DOHH2 (cell line): Measurements from ENCODE around the gene COL25A1.

Experiments
- H3F3A ChIP-seq: fragments of 200-600 bp; sonication (generic), shearing (Covaris generic); 2 replicates; pipeline ENCODE4 v1.6.0; 2016; ENCODE audit warnings: antibody characterized with exemption, mild to moderate bottlenecking; ENCODE audit not compliant: control insufficient read depth, insufficient read depth
- H3K27ac ChIP-seq: fragments of 200-600 bp; sonication (generic); 2 replicates; pipeline ENCODE4 v1.5.1; 2014; ENCODE audit warnings: low read depth, mild to moderate bottlenecking, low read length, moderate library complexity
- H3K27me3 ChIP-seq: fragments of 200-600 bp; sonication (generic); 2 replicates; pipeline ENCODE4 v1.6.1; 2014; ENCODE audit warnings: mild to moderate bottlenecking, low read length, mixed read lengths; ENCODE audit not compliant: control insufficient read depth
- H3K36me3 ChIP-seq: fragments of 200-600 bp; sonication (generic); 2 replicates; pipeline ENCODE4 v1.6.1; 2014; ENCODE audit warnings: mild to moderate bottlenecking, low read length, moderate library complexity, mixed read lengths; ENCODE audit not compliant: control insufficient read depth
- H3K4me1 ChIP-seq: fragments of 200-600 bp; sonication (generic); 2 replicates; pipeline ENCODE4 v1.6.1; 2014; ENCODE audit warnings: mild to moderate bottlenecking, low read length, mixed read lengths; ENCODE audit not compliant: control insufficient read depth
- H3K4me2 ChIP-seq: fragments of 200-600 bp; sonication (generic); 2 replicates; pipeline ENCODE4 v1.6.0; 2014; ENCODE audit warnings: mild to moderate bottlenecking, low read length, moderate library complexity
- H3K4me3 ChIP-seq: fragments of 200-600 bp; sonication (generic); 2 replicates; pipeline ENCODE4 v1.5.1; 2014; ENCODE audit warnings: mild to moderate bottlenecking, low read length, mixed read lengths
- H3K79me2 ChIP-seq: fragments of 200-600 bp; sonication (generic); 2 replicates; pipeline ENCODE4 v1.6.1; 2014; ENCODE audit warnings: mild to moderate bottlenecking, low read length, mixed read lengths; ENCODE audit not compliant: control insufficient read depth
- H3K9me2 ChIP-seq: fragments of 200-600 bp; sonication (generic); replicated peaks from 2 replicates; pipeline ENCODE4 v1.6.1; 2014; ENCODE audit warnings: mild to moderate bottlenecking, low read length, mixed read lengths; ENCODE audit not compliant: control insufficient read depth
- H3K9me3 ChIP-seq: fragments of 200-600 bp; sonication (generic); 2 replicates; pipeline ENCODE4 v1.6.1; 2014; ENCODE audit warnings: antibody characterized with exemption, low read length, mixed read lengths; ENCODE audit not compliant: control insufficient read depth, insufficient read depth
- H4K20me1 ChIP-seq: fragments of 200-600 bp; sonication (generic); 2 replicates; pipeline ENCODE4 v1.6.0; 2014; ENCODE audit warnings: low read depth, mild to moderate bottlenecking, antibody characterized with exemption, low read length, moderate library complexity; ENCODE audit not compliant: control insufficient read depth, insufficient read depth
- EZH2phosphoT487 ChIP-seq: fragments of 200-600 bp; sonication (generic); IDR thresholded peaks from 2 replicates; pipeline ENCODE4 v1.6.1; 2017; ENCODE audit warnings: borderline replicate concordance, mild to moderate bottlenecking, antibody characterized with exemption, low read length, moderate library complexity, mixed read lengths
- TF ChIP-seq, protein P1 (sequence below): fragments of 200-600 bp; sonication (generic); IDR thresholded peaks from one replicate; pipeline ENCODE4 v1.5.1; 2014; ENCODE audit warnings: antibody characterized with exemption, mild to moderate bottlenecking, low read depth, low read length; ENCODE audit not compliant: poor library complexity, severe bottlenecking

Gene COL25A1

GRCh38 chr4:109157205-109157604 is 145.3 kb downstream of the COL25A1 start:
- H3K27me3 ChIP-seq, result no peaks in the 10 kb centered on the region; the same call in 1 of the 2 replicates
- no peaks in the 10 kb centered on the region for H4K20me1 ChIP-seq
- TF ChIP-seq EZH2phosphoT487, result no peak
- TF ChIP-seq, protein P1, sequence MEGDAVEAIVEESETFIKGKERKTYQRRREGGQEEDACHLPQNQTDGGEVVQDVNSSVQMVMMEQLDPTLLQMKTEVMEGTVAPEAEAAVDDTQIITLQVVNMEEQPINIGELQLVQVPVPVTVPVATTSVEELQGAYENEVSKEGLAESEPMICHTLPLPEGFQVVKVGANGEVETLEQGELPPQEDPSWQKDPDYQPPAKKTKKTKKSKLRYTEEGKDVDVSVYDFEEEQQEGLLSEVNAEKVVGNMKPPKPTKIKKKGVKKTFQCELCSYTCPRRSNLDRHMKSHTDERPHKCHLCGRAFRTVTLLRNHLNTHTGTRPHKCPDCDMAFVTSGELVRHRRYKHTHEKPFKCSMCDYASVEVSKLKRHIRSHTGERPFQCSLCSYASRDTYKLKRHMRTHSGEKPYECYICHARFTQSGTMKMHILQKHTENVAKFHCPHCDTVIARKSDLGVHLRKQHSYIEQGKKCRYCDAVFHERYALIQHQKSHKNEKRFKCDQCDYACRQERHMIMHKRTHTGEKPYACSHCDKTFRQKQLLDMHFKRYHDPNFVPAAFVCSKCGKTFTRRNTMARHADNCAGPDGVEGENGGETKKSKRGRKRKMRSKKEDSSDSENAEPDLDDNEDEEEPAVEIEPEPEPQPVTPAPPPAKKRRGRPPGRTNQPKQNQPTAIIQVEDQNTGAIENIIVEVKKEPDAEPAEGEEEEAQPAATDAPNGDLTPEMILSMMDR, result no peak
- no peaks in the 10 kb centered on the region for H3K36me3 ChIP-seq
- no peak overlapping the region for H3K27ac ChIP-seq
- no peaks in the 10 kb centered on the region for H3K9me2 ChIP-seq
- H3K9me3 ChIP-seq, result no peaks in the 10 kb centered on the region
- H3F3A ChIP-seq, result no peaks in the 10 kb centered on the region
- H3K4me2 ChIP-seq, result no peak overlapping the region
- H3K4me3 ChIP-seq, result no peak overlapping the region
- H3K4me1 ChIP-seq, result no peaks in the 10 kb centered on the region
- no peaks in the 10 kb centered on the region for H3K79me2 ChIP-seq

DNA sequence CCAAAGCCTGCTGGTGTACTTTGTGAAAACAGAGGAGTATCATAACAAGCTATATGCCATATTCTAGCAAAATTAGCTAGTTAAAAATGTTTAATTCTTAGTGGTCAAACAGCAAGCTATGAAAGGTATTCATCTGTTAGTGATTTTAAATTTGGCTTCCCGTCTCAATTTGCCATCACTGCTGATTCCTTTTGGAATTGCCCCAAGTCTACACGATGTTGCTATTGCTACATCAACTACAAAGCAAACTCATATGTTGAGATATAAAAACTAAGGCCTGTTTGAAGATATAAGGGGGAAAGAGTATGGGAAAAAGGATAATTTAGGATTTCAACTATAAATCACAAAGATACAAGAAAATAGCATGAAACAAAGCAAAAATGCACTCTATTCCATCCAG is 146.1 kb downstream of the COL25A1 start:
- no peaks in the 10 kb centered on the region for H4K20me1 ChIP-seq
- no peaks in the 10 kb centered on the region for H3K36me3 ChIP-seq
- H3K79me2 ChIP-seq, result no peaks in the 10 kb centered on the region
- H3F3A ChIP-seq, result no peaks in the 10 kb centered on the region
- H3K4me2 ChIP-seq, result no peak overlapping the region
- no peaks in the 10 kb centered on the region for H3K9me2 ChIP-seq
- no peaks in the 10 kb centered on the region for H3K4me1 ChIP-seq
- no peak overlapping the region for H3K27ac ChIP-seq
- H3K4me3 ChIP-seq, result no peak overlapping the region
- no peaks in the 10 kb centered on the region; the same call in 1 of the 2 replicates for H3K27me3 ChIP-seq
- no peaks in the 10 kb centered on the region for H3K9me3 ChIP-seq
- TF ChIP-seq, protein P1, result no peak
- no peak for TF ChIP-seq EZH2phosphoT487

DNA sequence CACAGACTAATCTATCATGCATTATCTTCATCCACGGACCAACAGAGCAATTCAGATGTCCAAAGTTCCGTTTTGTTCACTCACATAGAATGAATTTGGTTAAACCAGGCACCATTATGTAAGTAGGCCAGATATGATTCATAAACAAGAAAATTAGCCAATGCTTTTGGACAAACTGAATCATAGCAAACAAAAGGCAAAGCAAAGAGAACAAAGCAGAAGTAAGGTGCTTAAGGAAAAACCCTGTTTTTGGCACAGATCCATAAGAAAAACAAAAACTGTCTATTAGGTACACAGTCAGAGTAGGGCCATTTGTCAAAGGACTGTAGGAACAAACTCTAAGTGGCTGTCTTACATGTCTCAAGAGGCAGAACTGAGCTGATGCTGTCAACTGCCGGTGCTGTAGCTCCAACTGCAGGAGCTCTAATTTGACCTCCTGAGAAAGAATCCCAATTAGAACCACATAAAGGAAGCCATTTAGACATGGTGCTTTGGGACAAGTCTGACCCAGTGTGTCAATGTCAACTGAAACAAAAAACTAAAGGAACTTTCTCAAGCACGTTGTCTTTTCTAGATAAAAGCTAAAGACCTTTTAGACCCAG is 146.7 kb downstream of the COL25A1 start:
- H3K4me1 ChIP-seq, result no peaks in the 10 kb centered on the region
- H3K9me3 ChIP-seq, result no peaks in the 10 kb centered on the region
- H3F3A ChIP-seq, result no peaks in the 10 kb centered on the region
- no peak overlapping the region for H3K27ac ChIP-seq
- no peak overlapping the region for H3K4me2 ChIP-seq
- H3K9me2 ChIP-seq, result no peaks in the 10 kb centered on the region
- H3K36me3 ChIP-seq, result no peaks in the 10 kb centered on the region
- TF ChIP-seq, protein P1, result no peak
- TF ChIP-seq EZH2phosphoT487, result no peak
- no peaks in the 10 kb centered on the region; the same call in 1 of the 2 replicates for H3K27me3 ChIP-seq
- no peaks in the 10 kb centered on the region for H4K20me1 ChIP-seq
- no peak overlapping the region for H3K4me3 ChIP-seq
- H3K79me2 ChIP-seq, result no peaks in the 10 kb centered on the region
